ENCODE measurements around the gene SEPTIN2.
"Not testable (repeated sequence)": the region's sequence is repeated elsewhere in the genome, so short reads cannot be mapped to it uniquely, and the experiment has no call there.

SEPTIN2 gene

GRCh38 chr2:241315879-241316631 lies at the start of gene SEPTIN2:
TSS of gene SEPTIN2 (plus strand) at chr2:241315925. CDS start at chr2:241324233, 8,308 bp downstream.
- DNase-seq (ENCODE audit: low read depth in 2 of 2): peak; percentile 65 to 67

- DNase-seq (ENCODE audit: low read depth in 2 of 2): no peak
These were observed 48.3 kb upstream of the SEPTIN2 start for GRCh38 chr2:241267249-241268067.

DNA sequence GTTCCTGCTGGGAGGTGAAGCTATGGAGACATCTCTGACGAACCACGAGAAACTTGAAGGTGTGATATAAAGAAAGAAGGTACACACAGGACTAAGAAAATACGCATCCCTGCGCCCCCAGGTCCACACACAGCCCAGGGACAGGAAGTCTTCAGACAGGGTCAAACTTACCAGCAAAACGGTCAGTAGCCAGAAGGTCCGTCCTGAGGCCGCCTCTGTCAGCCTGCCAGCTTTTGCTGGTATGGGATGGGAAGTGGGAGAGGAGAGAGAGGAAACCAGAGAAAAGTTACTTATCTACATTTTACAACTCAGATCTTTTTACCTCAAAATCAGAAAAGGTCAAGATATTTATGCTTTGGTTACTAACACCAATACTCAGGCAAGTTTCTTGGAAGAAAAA lies 47.4 kb upstream of the SEPTIN2 start:
- DNase-seq (ENCODE audit: low read depth in 2 of 2): no peak

DNA sequence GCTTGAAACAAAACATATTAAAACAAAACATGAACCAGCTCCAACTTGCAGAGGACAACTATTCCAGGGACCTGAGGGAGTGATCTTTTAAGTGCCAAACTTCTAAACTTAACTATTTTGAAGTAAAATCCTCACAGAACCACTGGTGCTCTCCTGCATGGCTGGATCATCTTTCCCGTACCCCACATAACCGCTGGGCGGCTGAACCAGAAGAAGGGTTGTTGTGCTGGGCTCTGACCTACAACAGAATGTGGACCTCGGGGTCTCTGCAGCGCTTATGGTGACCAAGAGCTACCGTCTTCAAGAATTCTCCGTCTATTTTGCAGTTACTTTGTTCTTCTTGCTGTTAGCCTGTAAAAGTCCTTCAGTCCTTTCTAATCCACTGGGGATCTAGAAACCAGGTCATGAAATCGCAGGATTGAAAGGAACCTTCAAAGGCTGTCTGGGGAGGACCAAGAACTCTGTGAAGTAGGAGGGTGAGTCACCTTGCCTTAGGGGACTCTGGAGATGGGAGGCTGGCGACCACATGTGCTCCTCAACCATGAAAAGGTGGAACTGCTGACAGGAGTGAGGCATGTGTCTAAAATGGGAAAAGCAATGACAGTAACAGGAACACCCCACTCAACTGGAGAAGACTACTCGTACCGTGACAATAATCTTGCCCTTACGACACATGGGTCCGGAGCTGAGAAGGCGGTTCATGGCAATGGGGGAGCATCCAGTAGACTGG lies 46.8 kb upstream of the SEPTIN2 start:
- DNase-seq (ENCODE audit: low read depth in 2 of 2): no peak

- DNase-seq (ENCODE audit: low read depth in 2 of 2): no peak
These were observed 45.8 kb upstream of the SEPTIN2 start for GRCh38 chr2:241269707-241270520.

DNA sequence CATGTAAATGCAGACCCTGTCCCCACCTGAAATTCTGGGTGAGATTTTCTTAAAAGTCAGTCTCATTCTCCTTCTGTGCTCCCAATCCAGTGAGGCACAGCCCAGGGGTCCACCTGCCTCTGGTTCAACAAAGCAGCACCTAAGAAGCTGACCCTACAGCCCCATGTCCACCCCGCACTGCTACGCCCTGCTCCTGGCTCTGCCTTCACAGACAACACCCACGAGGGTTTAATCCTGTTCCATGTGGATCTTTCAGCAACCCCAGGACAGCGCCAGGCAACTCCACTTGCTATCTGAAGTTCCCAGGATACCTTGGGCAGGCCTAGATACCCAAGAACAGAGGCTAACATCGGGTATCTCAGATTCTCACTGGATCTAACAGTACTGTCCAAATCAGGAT lies 45.2 kb upstream of the SEPTIN2 start:
- no peak for DNase-seq (ENCODE audit: low read depth in 2 of 2)

DNA sequence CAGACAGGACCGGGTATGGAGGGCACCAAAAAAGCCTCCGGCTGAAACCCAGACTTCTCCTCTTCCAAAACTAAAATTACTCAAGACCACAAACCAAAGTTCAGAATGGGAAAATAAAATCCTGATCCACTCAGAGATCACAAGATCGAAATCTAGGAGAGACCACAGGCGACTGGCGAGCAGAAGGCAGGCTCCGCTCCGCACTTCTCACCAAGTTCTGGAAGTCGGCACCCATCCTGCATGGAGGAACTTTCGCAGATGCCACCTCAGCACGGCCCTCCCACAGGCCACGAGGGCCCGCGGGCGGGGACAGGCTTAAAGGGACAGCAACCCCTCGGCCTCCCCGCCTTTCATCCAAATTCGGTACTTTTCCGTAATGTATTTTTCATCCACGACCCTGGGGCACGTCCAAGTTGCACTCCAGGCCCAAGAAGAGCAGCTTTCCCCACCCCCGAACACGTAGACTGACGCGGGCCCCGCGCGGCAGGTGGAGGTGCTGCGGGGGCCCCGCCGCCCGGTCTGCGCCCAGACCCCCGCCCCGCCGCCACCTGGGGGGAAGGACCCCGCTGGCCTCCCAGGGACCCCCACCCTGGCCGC lies 43.9 kb upstream of the SEPTIN2 start:
- peak; percentile 27 to 54 for DNase-seq (ENCODE audit: low read depth in 2 of 2)

- peak; percentile 16 to 50 for DNase-seq (ENCODE audit: low read depth in 2 of 2)
These were observed 43.2 kb upstream of the SEPTIN2 start for GRCh38 chr2:241272303-241273209.

- no peak for DNase-seq (ENCODE audit: low read depth in 2 of 2)
These were observed 42.3 kb upstream of the SEPTIN2 start for GRCh38 chr2:241273210-241274020.

GRCh38 chr2:241274127-241274526 lies 41.6 kb upstream of the SEPTIN2 start:
- DNase-seq (ENCODE audit: low read depth in 2 of 2): no peak

DNA sequence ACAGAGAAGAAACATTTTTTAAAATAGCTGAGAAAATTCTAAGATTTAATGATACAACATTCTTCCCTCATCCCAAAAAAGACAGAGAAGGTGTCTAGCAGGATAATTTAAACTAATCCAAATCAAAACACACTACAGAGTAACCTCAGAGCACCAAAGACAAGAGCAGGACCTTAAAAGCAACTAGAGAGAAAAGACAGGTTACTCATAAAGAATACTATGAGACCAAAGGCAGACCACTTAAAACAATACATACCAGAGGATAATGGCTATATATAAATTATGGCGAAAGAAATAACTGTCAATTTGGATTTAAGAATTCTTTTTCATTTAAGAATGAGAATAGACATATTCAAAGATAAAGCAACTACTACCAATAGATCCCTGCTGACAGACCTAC lies 40.2 kb upstream of the SEPTIN2 start:
- DNase-seq (ENCODE audit: low read depth in 2 of 2): no peak

DNA sequence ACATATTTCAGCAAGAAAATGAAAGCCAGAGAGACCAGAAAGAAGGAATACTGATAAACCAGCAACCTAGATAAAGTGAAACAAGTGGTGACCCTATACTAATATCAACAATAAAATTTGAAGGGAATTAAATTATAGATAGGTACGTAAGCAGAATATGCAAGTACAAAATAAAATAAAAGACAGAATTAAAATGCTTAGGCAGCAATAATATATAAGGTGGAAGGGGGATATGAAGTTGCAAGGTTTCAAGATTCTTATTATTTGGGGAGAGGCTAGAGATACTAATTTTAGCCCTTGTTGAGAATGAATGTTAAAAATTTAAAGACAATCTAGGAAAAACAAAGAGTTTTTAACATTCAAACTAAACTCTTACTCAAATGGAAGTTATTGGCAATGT lies 39.8 kb upstream of the SEPTIN2 start:
- no peak for DNase-seq (ENCODE audit: low read depth in 2 of 2)

DNA sequence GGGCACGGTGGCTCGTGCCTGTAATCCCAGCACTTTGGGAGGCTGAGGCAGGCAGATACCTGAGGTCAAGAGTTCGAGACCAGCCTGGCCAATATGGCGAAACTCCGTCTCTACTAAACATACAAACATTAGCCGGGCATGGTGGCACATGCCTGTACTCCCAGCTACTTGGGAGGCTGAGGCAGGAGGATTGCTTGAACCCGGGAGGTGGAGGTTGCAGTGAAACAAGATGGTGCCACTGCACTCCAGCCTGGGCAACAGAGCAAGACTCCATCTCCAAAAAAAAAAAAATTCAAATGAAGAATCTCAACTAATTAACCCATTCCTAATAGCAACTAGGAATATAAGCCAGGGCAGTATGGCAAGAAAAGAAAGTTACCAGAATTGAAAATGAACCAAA lies 37.4 kb upstream of the SEPTIN2 start:
- not testable (repeated sequence) for DNase-seq (ENCODE audit: low read depth in 2 of 2)

DNA sequence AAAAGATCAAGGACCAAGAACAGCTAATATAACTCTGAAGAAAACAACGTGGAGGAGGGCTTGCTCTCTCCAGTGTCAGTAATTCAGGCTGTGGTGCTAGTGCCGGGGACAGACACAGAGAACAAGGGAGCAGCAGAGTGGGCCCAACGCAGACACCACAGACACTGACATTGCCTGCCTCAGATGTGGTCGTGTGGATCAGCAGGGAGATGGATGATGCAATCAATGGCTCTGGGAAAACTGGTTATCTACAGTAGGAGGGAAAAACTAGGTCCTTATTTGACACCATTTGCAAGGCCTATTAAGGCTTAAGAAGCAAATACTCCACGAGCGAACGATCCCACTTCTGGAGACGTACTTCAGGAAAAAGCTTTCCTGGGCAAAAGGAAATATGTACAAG lies 36.3 kb upstream of the SEPTIN2 start:
- no peak for DNase-seq (ENCODE audit: low read depth in 2 of 2)

- DNase-seq (ENCODE audit: low read depth in 2 of 2): no peak
These were observed 35.9 kb upstream of the SEPTIN2 start for GRCh38 chr2:241279828-241280227.

GRCh38 chr2:241280291-241280690 lies 35.4 kb upstream of the SEPTIN2 start:
- no peak for DNase-seq (ENCODE audit: low read depth in 2 of 2)

DNA sequence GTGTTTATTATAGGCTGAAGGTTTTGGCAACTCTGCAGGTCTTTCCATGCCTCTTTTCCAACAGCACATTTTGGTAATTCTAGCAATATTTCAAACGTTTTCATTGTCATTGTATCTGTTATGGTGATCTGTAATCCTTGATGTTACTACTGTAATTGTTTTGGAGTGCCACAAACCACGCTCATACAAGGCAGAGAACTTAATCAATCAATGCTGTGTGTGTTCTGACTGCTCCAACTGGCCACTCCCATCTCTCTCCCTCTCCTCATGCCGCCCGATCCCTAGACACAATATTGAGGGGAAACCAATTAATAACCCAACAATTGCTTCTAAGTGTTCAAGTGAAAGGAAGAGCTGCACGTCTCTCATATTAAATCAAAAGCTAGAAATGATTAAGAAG lies 33.2 kb upstream of the SEPTIN2 start:
- DNase-seq (ENCODE audit: low read depth in 2 of 2): no peak

GRCh38 chr2:241285596-241285995 lies 30.1 kb upstream of the SEPTIN2 start:
- no peak for DNase-seq (ENCODE audit: low read depth in 2 of 2)

All from stimulated activated CD4-positive, alpha-beta T cell treated with anti-CD3 and anti-CD28 coated beads, Interleukin-1b, Interleukin-23, amount 100 ng/mL, for 4 hours (primary cell).